ENCODE results near the gene ATP2C1.

DNA sequence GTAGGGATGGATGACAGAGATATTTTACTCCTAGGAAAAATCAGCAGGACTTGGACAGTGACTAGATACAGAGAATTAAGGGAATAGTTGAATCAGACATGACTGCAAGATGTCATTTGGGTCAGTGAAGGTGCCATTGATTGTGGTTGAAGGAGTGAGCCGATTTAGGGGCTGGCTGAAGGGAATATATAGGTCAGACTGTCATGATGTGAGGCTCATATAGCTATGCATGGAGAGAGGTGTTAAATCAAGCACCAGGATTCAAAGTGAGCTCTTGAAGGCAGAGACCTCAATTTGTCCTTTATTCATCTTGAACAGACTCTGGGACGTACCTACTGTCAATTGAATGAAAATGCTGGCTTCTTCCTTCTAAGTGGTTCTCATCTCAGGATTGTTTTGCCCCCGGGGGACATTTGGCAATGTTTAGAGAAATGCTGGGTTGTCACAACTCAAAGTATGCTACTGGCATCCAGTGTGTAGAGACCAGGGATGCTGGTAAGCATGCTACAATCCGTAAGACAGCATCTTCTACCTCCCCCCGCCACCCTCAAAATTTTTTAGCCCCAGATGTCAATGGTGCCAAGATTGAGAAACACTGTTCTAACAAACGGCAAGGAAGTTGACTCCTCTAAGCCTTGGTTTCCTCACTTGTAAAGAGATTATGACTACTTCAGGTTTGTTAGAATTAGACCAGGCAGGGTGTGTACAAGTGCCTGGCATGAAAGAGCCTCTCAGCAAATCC is 7.8 kb downstream of the ATP2C1 start:
- TF ChIP-seq, protein P1, sequence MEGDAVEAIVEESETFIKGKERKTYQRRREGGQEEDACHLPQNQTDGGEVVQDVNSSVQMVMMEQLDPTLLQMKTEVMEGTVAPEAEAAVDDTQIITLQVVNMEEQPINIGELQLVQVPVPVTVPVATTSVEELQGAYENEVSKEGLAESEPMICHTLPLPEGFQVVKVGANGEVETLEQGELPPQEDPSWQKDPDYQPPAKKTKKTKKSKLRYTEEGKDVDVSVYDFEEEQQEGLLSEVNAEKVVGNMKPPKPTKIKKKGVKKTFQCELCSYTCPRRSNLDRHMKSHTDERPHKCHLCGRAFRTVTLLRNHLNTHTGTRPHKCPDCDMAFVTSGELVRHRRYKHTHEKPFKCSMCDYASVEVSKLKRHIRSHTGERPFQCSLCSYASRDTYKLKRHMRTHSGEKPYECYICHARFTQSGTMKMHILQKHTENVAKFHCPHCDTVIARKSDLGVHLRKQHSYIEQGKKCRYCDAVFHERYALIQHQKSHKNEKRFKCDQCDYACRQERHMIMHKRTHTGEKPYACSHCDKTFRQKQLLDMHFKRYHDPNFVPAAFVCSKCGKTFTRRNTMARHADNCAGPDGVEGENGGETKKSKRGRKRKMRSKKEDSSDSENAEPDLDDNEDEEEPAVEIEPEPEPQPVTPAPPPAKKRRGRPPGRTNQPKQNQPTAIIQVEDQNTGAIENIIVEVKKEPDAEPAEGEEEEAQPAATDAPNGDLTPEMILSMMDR (conservative IDR thresholded peaks at IDR 0.05 in 1 of 2, IDR thresholded peaks at IDR 0.05 in 1 of 2; ENCODE audit: low read depth in 1 of 2, low read length in 2 of 2), result no peak
- TF ChIP-seq EZH2 (IDR thresholded peaks at IDR 0.05; ENCODE audit: low read length, missing control alignments), result no peak
